Right renal cortex interstitium (tissue), 3 donors: ENCODE measurements around the gene HS3ST2. TPM values are rescaled to one million over a fixed set of nuclear protein-coding genes. Genes with fewer than 3 reads are reported as not detected.
"Not testable (repeated sequence)": the region's sequence is repeated elsewhere in the genome, so short reads cannot be mapped to it uniquely, and the experiment has no call there.

ENCODE experiments used
- DNase-seq, 3 donors: peaks; one replicate each; pipeline ENCODE4 v3.0.0-alpha.2; 2013; ENCODE audit warnings: low read depth in 3 of 3, low spot score in 2 of 3
- polyA plus RNA-seq, 3 donors: library from polyadenylated mRNA; unstranded; fragments of 120-200 nt; gene quantifications; one replicate each; pipeline ENCODE4 v1.2.1, GENCODE V29; 2013; ENCODE audit not compliant: insufficient read length in 3 of 3

Gene HS3ST2
- polyA plus RNA-seq, 3 donors = 0.06 to 0.22 (median 0.20) TPM

DNA sequence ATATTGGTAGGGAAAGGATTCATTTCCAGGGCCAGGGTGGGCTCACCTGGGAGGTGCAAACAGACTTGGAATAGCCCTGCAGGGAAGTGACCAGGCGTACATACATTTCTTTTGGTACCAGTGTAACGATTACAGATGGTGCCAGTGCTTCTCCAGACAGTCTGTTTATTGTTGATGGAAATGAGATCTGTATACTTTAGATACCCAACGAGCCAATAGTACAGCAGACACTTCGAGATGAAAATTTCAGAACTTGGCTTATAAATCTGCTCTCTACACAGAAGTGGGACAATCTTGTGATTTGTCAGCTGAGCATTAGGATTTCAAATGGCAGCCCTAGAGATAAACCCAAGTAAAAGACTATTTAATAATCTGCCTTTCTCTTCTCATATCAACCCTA, 57.9 kb downstream of the HS3ST2 start:
- no peak for DNase-seq

DNA sequence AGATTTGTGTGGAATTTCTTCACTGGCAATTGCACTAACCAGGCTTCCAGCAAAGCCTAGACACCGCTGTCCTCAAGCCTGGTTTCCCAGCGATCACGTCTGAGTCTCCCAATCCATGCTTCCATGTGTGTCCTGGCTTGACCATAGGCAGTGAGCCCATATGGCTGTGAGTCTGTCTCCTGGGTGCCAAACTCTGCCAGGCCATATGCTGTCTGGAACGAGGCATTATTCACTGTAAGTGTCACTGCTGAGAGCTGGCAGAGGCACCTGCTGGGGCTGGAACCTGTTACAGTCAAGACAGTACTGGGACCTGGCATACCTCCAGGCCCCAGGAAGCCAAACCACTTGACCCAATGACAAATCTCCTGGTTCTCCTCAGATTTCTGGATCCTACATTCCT, 60.4 kb downstream of the HS3ST2 start:
- DNase-seq = no peak

DNA sequence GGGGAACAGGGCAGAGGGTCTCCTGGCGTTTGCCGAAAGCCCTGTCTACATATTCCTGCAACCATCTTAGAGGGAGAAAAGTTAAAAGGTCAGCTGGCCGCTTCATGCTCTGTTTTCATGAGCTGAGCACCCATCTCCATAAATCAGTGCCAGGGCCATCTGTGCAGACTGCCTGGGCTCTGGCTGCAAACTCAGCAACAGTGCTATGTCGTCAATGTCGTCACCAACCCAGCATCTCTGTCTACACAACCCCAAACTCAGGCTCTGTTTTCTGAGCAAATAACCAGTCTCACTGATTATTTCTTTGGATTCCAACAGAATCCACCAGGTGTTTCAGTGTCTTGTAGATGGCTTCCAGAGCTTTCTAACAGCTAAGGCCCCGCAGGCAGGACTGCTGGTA, 65.0 kb downstream of the HS3ST2 start:
- no peak for DNase-seq

DNA sequence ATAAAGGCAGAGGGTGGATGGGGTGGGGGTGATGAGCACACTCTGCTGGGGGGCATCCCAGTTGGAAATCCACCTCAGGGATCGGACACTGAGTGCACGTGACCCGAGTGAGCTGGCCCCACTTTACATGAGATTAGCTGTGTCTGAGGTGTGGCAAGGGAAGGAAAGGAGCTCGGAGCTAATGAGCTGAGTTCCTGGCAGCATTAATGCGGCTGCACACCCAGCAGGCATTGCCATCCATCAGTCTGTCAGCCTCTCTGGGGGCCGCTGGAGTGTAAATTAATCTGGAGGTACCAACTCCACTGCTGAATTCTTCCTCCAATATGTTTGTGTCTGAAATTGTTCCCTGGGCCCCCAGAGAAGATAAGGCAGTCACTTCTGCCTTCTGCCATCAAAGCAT, 65.5 kb downstream of the HS3ST2 start:
- DNase-seq = no peak

DNA sequence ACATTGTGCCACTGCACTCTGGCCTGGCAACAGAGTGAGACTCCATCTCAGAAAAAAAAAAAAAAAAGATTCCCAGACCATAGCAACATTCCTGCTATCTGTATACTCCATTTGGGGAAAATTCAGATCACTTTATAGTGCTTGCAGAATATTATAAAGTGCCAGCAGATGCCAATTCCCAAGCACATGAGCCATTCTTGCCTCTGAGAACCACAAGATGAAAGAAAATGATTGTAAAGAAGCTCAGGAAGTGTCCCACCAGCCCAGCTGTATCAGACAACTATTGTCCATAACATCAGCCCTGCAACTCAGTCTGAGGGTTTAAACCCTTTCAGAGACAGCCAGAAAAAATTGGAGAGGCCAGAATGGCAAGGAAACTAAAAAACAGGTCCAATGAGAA, 69.0 kb downstream of the HS3ST2 start:
- no peak for DNase-seq

DNA sequence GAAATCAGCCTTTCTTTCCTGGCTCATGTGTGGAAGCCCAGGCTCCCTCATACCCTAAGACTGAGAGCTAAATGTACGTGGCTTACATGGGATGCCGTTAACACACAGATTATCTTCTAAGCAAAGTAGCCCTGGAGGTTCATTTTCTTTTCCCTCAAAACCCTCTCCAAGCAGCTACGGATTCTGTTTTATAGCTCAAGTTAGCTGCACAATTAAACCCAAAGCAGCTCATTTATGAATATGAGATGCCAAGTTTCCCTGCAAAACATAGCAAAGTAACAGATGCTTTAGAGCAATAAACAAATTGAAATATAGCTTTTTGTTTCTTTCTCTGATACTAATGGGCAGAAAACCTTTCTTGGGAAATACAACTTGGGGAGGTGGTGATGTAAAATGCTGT, 72.0 kb downstream of the HS3ST2 start:
- no peak for DNase-seq

DNA sequence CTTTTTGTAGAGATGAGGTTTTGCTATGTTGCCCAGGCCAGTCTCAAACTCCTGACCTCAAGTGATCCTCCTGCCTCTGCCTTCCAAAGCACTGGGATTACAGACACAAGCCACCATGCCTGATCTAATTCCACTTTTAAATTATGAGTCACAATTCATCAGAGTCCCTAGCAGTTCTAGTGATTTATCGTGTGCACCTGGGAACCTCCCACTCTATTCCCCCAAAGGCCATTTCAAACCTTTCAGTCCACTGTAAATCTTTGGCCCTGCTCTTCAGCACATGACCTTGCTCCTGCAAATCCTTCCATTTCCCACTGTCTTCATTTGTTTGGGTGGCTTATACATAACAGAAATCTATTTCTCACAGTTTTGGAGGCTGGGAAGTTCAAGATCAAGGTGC, 73.0 kb downstream of the HS3ST2 start:
- DNase-seq = no peak

DNA sequence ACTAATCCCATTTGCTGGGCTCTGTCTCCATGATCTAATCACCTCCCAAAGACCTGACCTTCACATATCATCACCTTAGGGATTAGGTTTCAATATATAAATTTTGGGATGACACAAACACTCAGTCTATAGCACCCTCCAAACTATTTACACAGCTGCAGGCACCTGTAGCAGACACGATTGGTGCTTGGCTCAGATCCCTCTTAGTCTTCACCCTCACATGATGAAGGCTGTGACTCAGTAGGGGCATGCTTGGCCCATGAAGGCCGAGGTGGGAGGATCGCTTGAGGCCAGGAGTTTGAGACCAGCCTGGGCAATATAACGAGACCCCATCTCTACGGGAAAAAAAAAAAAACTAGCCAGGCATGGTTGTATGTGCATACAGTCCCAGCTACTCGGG, 73.5 kb downstream of the HS3ST2 start:
- no peak for DNase-seq

DNA sequence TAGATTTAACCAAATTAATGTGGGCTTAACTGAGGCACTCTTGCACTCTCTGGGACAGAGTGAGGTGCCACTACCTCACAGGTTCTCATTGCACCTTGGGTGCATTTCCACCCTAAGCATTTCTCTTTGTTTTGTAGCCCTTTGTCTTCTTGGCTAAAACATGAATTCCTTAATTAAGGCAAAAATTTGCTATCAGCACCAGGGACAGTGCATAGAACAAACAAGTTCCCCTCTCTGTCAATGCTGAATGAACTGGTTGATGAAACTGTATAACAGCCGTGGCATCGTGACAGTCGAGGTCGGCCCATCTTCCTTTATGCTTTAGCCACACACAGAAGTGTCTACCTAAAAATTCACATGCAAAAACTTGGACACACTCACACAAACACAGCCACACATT, 74.8 kb downstream of the HS3ST2 start:
- no peak for DNase-seq

- DNase-seq = no peak
These were observed 77.0 kb downstream of the HS3ST2 start for GRCh38 chr16:22890976-22891375.

- DNase-seq = no peak
These were observed 83.2 kb downstream of the HS3ST2 start for GRCh38 chr16:22897184-22897583.

DNA sequence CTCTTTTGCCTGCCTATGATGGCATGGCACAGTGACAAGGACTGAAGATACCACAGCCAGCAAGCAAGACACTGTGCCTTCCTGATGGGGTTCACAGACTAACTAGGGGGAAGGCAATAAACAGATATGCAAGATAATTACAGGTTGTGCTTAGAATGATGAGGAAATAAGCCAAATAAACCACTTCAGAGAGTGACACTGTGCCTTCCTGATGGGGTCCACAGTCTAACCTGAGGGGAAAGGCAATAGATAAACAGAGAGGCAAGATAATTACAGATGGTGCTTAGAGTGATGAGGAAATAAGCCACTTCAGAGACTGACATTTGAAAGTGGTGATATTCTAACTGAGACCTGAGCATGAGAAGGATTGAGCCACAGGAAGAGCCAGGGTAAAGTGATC, 84.2 kb downstream of the HS3ST2 start:
- DNase-seq = no peak

- peak; percentile 72 to 77 (median 72) for DNase-seq
These were observed 84.9 kb downstream of the HS3ST2 start for GRCh38 chr16:22898874-22899348.

GRCh38 chr16:22899567-22899966, 85.6 kb downstream of the HS3ST2 start:
- DNase-seq = not testable (repeated sequence)

DNA sequence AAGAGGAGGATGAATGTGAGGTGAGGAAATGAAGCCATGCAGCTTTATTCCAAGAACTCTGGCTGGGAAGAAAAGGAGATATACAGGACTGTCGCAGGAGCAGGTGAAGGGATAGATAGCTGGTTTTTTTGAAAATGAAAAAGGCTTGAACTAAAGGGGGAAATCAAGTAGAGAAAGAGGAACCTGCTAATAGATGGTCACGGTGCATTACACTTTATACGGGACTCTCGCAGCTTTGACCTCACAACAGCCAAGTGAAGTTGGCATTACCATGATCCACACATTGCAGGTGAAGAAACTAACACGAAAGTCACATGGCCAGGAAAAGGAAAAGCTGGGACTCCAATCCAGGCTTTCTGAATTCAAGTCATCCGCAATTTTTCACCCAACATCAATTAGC, 86.9 kb downstream of the HS3ST2 start:
- no peak for DNase-seq

DNA sequence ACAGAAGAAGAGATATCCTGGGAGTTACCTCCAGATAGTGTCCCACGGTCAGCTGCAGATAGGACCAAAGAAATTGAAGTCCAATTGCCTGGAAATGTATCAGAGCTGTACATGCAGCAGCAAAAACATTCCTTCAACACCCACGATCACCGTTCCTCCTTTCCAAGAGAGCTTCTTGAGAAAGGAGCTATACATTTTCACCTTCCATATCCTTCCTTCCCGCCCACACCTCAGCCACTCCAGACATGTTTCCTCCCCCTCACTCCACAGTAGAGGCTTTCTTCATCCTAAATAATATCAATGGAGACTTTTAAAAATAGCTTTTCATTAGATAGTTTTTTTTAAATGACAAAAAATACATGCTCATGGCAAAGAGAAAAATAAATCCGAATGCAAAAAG, 87.6 kb downstream of the HS3ST2 start:
- DNase-seq = no peak

GRCh38 chr16:22903716-22904115, 89.8 kb downstream of the HS3ST2 start:
- DNase-seq = no peak

- DNase-seq = no peak
These were observed 98.7 kb downstream of the HS3ST2 start for GRCh38 chr16:22912654-22913053.

DNA sequence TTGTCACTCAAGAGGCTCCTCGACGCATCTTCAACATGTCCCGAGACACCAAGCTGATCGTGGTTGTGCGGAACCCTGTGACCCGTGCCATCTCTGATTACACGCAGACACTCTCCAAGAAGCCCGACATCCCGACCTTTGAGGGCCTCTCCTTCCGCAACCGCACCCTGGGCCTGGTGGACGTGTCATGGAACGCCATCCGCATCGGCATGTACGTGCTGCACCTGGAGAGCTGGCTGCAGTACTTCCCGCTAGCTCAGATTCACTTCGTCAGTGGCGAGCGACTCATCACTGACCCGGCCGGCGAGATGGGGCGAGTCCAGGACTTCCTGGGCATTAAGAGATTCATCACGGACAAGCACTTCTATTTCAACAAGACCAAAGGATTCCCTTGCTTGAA, 101.0 kb downstream of the HS3ST2 start:
- no peak for DNase-seq

- DNase-seq = no peak
These were observed 109.5 kb downstream of the HS3ST2 start for GRCh38 chr16:22923491-22923890.

- DNase-seq = no peak
These were observed 110.5 kb downstream of the HS3ST2 start for GRCh38 chr16:22924492-22924891.

- DNase-seq = no peak
These were observed 112.3 kb downstream of the HS3ST2 start for GRCh38 chr16:22926105-22926751.

DNA sequence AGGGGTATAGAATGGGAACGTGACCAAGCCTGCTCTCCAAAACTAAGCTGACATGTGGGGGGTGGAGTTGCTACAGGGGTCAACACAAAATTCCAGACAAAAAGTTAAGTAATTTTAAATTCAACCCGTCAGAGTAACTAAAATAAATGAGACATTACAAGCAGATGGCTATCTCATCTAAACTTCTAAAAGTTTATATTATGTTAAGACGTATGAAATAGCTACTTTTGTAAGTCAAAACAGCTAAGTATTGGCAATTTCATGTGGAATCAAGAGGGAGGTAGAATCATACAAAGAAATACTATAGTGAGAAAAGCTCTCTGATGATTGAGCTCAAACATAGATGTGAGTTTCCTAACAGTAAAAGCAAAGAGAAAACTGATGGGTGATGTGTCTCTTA, 113.3 kb downstream of the HS3ST2 start:
- DNase-seq = no peak
